Hindlimb muscle (tissue), 1 donor: ENCODE measurements around the gene MAP4. TPM values are rescaled to one million over a fixed set of nuclear protein-coding genes. Genes with fewer than 3 reads are reported as not detected.

Experiments
- DNase-seq: peaks from one replicate; pipeline ENCODE4 v3.0.0-alpha.2; 2013
- polyA plus RNA-seq: library from polyadenylated mRNA; unstranded; fragments of 120-200 nt; gene quantifications from one replicate; pipeline ENCODE4 v1.2.1, GENCODE V29; 2013; ENCODE audit not compliant: insufficient read length

The MAP4 gene
- polyA plus RNA-seq, 1 donor = 358 TPM

DNA sequence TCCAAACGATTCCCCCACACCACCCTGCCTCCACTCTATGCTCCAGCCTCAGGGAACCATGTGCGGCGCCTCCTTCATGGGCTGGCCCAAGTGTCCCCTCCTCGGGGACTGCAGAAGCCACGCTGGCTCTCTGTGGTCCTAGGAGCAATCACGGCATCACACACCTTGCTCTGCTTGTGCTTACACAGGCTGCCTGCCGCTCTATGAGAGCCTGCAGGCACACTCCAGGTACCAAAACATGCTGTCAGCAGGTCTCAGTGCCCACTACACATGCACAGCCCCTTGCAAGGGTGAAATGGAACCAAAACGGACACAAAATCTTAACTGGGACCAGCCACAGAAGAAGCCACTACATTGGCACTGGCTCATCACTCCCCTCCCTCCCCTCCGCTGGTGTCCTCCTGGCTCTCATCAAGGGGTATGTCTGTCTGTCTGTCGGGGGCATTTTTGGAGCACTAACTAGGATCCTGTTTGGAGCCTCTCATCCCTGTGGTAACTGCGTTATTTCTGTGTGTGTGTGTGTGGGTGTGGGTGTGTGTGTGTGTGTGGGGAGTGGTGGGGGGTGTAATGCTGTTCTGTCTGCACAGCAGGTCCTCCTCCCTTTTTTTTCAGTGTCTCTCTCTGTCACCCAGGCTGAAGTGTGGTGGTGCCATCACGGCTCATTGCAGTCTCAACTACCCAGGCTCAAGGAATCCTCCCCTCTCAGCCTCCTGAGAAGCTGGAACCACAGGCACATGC is 152.7 kb downstream of the MAP4 start:
- DNase-seq = no peak

- DNase-seq = no peak
Observed at GRCh38 chr3:47859956-47860605, 156.1 kb downstream of the MAP4 start.

GRCh38 chr3:47857151-47857550 is 159.1 kb downstream of the MAP4 start:
- no peak for DNase-seq

GRCh38 chr3:47856669-47857068 is 159.5 kb downstream of the MAP4 start:
- no peak for DNase-seq

GRCh38 chr3:47855461-47856383 is 160.5 kb downstream of the MAP4 start:
- DNase-seq = no peak

DNA sequence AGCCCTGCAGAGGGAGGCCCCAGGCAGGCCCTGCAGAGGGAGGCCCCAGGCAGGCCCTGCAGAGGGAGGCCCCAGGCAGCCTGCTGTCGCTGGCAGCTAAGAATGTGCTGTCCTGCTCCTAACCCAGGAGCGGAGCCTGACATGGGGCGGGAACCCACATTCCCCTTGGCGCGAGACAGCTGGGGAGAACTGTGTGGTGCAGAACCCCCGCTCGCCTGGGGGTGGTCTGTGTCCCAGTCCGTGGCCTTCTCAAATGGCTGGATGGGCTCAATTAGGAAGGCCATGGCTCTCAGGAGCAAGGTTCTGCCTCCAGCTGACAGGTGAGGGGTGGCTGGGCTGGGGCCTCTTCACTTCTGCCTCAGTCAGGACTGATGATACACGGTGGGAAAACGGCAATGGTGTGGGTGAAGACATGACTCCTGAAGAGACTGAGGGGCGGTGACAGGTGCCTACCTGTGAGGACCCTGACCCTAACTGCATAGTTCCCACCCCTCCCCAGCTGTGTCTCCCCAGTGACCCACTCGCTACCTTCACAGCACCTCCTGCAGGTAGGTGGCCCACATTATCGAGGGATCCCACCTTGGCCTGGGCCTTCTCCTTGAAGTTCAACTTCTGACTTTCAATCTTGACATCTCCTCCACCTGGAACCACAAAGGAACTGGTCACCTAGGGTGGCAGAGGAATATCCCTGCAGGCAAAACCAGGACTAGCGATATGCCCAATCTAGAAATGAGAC is 161.3 kb downstream of the MAP4 start:
- no peak for DNase-seq

- no peak for DNase-seq
Observed at GRCh38 chr3:47854267-47854666, 161.9 kb downstream of the MAP4 start.

DNA sequence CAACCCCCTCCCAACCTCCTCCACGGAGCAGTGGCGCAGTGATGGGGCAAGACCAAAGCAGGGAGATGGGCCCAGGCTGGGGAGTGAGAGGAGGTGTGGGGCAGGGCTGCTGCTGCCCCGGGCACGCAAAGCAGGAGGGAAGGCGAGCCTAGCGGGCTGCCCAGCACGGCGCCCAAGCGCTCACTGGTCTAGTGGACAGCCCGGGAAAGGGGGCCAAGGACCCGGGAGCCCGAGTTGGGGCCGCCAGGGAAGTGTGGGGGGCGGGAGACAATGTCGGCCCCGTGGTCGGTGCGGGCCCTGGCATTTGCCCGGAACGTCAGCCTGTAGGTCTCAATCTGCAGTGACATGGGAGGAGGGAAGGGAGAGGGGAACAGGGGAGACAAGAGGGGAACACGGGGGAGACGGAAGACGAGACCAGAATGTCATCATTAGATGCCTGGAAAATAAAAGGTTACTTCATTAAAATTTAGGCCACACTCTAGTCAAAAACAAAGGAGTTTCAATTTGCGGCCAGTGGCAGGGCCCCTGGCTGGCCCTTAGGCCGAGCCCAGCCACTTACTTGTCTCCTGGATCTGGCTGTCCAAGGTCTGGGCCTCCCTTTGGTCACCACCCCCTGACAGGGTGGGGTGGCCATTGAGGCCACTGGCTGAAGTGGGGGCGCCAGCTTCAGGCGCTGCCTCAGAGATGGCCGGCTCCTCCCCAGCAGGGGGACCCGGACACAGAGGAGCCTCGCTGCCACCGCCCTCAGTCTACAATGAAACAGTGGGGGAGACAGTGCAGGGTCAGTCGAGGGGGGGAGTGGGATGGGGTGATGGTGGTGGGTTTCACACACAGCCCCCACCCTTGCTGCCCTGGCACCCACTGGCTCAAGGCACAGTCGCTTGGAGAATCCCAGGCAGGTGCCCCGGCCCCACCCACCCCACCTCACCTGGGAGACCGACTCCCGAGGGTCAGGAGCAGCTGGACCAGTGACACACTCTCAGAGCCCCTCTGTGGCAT is 163.3 kb downstream of the MAP4 start:
- no peak for DNase-seq

- no peak for DNase-seq
Observed at GRCh38 chr3:47851888-47852603, 164.2 kb downstream of the MAP4 start.

DNA sequence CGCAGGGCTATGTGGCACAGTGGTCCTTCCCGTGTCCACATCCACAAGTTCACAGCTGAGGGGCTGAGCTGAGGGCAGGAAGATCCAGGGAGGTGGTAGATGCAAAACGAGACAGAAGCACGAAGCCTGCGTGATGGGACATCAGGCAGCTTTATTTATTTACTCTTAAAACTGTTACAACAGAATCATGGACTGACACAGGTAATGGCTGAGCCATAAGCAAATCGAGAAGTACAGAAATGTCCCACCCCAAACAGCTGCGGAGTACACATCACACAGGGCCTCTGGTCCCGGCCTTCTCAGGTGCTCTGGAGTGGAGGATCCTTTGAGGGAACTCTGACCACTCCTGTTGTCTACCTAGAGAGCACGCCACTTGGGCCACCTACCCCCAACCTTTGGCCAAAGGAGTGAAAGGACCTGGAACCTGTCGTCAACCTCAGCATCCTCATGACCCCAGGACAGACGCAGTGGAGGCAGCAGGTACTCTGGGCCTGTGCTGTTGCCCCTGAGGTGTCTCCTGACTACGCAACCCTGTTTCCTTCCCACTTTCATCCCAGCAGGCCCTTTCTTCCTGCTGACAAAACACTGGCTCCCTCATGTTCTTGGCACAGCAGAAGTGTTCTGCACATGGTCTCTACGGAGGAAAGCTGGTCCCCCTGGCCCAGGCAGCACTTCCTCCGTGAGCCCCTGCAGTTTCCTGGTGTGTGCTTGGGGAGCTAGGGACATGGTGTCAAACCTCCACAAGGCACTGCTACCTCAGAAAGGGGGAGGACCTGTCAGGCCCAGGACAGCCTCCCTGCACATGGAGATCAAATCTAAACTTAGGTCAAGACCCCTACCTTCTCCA is 165.4 kb downstream of the MAP4 start:
- DNase-seq = no peak

GRCh38 chr3:47849699-47850563 is 166.3 kb downstream of the MAP4 start:
- DNase-seq = no peak

GRCh38 chr3:47849186-47849698 is 167.0 kb downstream of the MAP4 start:
- no peak for DNase-seq

DNA sequence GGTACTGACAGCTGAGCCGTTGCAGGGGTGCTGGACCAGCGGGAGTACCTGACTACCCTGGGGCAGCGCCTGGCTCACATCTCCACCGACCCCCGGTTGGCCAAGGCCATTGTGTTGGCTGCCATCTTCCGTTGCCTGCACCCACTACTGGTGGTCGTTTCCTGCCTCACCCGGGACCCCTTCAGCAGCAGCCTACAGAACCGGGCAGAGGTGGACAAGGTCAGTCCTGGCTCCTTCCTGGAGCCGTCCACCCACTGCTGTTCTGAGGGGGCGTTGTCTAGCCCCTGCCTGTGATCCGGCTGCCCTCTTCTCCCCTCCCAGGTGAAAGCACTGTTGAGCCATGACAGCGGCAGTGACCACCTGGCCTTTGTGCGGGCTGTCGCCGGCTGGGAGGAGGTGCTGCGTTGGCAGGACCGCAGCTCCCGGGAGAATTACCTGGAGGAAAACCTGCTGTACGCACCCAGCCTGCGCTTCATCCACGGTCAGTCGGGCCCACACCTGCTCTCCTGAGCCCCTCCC is 167.6 kb downstream of the MAP4 start:
- no peak for DNase-seq

- no peak for DNase-seq
Observed at GRCh38 chr3:47847801-47848518, 168.3 kb downstream of the MAP4 start.

GRCh38 chr3:47847260-47847659 is 169.0 kb downstream of the MAP4 start:
- DNase-seq = no peak

DNA sequence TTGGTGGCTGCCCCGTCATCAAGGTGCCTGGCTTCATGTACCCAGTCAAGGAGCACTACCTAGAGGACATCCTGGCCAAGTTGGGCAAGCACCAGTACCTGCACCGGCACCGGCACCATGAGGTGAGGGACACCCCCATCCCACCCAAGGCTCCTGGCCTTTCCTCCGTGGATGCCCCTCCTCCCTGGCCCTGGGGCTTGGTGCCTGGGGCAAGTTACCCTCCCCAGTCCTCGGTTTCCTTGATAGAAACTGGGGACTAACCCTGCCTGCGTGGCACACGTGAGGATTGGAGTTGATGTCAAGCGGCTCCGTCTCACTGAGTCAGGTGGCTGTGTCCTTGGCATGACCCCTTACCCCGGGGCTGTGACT is 169.4 kb downstream of the MAP4 start:
- no peak for DNase-seq

DNA sequence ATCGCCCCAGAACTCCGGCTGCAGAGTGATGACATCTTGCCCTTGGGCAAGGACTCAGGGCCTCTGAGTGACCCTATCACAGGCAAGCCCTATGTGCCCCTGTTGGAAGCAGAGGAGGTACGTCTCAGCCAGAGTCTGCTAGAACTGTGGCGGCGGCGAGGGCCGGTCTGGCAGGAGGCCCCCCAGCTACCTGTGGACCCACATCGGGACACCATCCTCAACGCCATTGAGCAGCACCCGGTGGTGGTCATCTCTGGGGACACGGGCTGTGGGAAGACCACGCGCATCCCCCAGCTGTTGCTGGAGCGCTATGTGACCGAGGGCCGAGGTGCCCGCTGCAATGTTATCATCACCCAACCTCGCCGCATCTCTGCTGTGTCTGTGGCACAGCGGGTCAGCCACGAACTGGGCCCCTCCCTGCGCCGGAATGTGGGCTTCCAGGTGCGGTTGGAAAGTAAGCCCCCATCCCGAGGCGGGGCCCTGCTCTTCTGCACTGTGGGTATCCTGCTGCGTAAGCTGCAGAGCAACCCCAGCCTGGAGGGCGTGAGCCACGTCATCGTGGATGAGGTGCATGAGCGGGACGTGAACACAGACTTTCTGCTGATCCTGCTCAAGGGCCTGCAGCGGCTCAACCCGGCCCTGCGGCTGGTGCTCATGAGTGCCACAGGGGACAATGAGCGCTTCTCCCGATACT is 169.9 kb downstream of the MAP4 start:
- no peak for DNase-seq
